Suppressor macrophage (primary cell): Measurements from ENCODE around the gene DNAH5.
A peak's percentile ranks its signal among the peaks of the same experiment; 100 is the strongest.

ENCODE experiments used
- DNase-seq, 4 experiments: peaks; one replicate each; pipeline ENCODE4 v3.0.0-alpha.2; 2020 to 2022

Gene DNAH5

DNA sequence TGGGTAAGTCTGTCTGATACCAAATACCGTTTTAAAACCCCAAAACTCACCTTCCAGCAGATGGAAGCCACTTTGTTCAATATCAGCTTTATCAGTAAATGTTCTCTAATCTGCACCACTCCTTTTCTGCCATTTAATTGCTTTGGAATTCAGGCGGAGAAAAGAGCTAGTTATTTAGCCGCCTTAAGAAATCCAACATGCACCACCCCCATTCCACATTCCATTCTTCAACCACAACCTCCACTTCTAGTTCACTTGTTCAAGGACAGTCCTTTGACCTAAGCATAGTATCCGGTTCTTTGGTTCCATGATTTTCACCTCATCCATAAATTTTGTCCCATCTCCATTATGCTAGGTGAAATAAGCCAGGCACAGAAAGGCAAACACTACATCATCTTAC lies 240.1 kb downstream of the DNAH5 start:
- DNase-seq = no peak

DNA sequence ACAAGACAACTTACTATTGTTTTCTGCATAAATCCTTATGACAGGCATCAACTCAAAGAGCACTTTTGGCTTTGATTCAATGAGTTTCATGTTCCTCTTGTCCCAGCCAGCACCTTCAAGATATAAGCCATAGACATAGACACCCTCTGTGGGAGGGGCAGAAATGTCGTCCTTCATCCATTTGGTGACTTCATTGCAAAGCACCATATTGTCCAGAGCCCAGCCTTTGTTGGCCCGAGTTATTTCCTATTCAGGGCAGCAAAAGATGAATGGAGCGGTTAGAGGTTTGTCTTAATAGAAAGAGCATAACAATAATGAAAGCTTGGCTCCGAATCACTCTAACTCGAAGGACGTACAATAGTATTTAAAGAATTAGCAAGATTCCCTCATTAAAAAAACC lies 243.9 kb downstream of the DNAH5 start:
- no peak for DNase-seq

DNA sequence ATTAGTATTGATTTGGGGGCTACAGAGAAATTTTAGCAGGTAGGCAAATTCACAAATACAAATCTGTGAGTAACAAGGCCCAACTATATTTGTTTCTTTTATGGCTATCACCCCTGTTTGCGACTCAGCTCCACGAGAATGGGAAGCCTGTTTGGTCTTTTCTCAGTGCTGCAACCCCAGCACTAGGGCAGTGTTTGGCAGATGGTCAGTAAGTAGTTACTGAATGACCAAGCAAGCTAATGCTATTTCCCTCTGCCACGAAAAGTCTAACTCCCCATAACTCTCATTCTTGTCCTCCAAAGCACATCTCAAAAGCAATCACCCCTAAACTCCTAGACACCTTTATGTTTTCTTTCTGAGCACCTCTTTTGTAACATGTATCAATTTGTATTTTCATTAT lies 245.6 kb downstream of the DNAH5 start:
- DNase-seq = no peak

DNA sequence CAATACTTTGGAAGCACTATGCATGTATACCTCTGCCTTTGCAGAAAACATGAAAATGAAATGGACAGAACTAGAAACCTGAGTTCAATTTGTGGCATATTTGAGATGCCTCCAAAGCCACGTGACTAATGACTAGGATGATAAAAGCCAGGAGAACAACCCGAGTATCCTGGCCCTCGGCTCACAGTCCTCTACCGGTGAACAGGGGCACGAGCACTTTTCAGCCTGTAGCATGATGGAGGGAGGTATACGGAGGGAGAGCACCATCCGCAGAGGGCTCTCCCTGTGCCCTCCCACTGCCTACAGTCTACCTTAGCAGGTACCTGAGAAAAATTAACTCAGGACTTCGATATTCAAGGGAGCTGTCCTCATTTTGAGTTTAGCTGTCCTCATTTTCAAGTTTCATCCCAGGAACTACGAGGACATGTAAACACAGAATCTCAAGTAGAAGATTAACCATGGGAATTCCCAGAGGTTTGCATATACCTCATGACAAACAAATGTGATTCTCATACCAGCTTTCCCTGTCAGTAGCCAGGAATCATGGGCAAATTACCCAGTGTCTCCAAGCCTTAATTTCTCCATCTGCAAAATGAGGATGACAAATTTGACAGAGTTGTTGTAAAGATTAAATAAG lies 249.3 kb downstream of the DNAH5 start:
- DNase-seq = no peak

DNA sequence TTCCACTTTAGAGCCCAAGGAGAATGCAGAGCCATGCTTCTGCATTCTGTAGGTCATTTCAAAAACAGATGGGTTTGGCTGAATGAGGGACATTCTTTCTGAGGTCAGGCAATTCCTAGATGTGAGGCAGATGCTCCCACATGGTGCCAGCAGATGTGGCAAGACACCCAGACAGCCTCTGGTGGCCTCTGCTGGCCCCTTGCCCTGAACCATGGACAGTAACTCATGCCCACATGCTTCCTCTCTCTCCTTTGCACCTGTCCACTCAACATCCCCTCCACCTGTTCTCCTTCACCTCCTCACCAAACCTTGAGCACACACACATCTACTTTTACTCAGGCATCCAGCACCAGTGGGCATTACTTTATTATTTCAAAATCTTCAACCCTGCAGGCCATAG lies 252.3 kb downstream of the DNAH5 start:
- DNase-seq = no peak

DNA sequence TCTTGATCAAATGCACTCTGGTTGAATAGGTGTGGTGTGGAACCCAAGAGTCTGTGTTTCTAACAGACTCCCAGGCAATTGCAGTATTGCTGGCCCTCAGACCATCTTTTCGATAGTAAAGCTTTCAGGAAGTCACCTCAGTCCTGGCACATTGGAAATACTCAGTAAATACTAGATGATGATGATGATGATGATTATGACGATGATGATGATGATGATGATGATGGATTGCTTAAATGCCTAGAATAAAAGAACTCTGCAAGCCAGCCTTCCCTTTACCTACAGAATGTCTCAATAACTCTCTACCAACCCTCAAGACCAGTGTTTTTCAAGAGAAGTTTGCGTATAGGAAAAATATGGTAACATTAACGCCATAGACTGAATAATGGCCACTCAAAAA lies 268.0 kb downstream of the DNAH5 start:
- no peak for DNase-seq

DNA sequence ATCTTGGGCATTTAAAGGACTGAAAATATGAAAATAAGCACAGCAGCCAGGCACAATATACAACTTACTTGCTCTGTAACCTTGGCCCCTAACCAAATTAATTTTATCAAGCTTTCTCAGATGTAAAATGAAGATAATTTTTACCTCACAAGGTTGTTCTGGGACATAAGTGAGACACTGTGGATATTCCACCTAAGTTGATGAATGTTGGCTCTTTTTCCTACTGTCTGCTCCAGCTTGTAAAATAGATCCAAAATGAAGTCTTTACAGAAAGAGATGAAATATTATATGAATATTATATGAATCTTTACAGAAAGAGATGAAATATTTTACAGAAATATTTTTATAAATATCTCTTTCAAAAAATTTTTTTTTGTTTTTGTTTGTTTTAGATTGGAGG lies 270.1 kb downstream of the DNAH5 start:
- DNase-seq = no peak

DNA sequence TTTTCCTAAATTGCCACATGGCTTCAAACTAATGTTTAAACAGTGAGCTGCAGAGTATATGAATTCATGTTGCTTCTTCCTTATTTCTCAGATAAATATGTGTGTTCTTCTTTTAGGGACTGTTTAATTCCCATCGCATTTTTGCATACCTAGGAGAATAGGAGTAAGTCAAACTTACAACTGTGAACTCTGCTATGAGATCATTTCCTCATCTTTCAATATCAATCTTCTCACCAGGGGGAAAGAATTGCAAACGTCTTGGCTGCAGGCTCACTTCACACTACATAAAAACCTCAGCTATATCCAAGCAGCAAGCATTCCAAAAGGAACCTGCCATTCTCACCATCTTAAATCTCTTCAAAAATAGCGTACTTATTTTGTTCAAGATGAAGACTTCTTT lies 271.0 kb downstream of the DNAH5 start:
- no peak for DNase-seq

DNA sequence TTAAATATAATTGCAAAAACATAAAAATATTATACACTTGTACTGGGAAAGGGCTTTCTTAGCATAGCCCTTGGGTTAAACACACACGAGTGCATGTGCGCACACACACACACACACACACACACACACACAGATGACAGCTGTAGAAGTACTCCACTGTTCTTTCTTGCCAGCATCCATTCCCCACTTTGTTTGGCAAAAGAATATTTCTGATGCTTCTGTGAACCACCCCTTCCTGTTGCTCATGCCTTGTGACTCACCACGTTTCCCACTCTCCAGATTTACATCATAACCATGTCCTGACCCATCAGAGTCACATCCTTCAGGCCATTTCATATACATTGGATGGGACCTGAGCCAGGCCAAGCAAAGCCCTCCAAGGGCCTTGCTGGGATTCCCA lies 280.1 kb downstream of the DNAH5 start:
- peak in 1 of 4 experiments; percentile 12 for DNase-seq

DNA sequence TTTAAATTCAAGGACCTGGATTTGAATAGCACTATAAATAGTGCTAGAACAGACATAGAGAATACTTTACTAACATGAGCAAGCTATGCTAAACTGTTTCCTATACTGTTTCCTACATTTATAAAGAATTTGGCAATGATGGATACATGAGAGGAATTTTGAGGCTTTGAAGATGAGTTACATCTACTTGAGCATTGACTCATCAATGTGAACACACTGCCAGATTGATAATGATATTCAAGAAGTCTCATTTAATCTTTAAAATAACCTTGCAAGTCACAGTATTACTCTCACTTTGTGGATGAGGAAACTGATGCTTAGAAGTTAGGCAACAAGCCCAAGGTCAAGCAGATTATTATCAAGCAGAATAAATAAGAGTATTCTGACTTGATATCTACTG lies 281.9 kb downstream of the DNAH5 start:
- no peak for DNase-seq

DNA sequence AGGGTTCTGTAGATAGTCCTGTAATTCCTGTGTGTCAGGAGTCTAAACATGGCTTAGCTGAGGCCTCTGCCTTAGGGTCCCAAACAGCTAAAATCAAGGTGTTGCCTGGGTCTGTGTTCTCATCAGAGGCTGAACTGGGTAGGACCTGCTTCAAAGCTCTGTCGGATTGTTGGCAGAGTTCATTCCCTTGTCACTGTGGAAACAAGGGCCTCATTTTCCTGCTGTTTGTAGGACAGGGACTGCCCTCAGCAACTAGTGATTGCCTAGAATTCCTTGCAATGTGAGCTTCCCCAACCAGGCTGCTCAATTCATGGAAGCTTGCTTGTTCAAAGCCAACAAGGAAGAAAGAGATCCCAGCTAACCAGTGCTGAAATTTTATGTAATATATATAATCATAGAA lies 283.2 kb downstream of the DNAH5 start:
- DNase-seq = no peak

DNA sequence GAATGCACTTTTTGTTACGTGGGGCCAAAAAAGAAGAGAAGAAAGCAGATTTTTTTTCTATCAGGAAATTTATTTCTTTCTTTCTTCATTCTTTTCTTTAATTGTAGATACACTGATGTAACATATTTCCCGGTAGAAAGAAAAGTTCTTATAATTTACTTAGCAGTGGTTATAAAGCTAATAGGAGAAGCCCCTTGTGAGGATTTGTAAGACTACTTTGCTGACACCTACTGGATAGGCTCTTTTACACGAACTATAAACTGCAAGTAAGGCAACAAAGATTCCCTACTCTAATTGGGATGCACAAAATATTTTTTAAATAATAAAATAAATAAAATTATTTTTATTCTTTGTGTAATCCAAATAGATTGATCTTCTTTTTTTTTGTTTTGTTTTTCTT lies 284.4 kb downstream of the DNAH5 start:
- DNase-seq = peak in 1 of 4 experiments; percentile 1

DNA sequence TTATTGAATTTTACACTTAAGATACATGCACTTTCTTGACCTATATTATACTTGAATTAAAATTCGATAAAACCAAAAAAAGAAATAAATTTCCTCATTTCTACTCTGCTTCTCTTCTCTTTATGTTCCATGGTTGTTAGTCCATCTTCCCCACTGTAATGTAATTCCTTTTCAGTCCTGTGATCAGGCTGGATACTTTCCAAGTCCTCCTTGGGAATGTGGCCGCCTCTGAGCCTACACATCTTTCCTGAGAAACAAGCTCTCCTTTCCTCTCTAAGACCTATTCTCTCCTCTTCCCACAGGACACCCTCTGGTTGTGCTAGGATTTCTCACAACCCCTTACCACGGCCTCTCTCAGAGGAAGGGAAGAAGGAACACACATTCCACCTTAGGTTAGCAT lies 285.1 kb downstream of the DNAH5 start:
- no peak for DNase-seq

DNA sequence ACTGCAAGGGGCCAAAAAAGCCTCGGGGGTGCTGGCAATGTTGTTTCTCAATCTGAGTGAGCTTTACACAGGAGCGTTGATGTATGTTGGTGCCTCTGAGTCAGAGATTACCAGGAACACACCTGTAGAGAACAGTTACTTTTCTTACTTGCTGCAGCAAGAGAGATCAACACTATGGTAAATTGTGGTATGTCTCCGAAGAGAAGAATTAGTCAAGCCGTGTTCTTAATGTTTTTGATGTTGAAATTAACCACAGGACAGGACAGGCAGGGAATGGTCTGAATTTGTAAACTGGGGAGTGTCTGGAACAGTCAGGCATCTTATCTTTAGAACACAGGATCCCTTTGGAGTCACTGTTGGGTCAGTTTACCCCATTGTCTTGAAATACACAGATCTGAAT lies 285.7 kb downstream of the DNAH5 start:
- no peak for DNase-seq

DNA sequence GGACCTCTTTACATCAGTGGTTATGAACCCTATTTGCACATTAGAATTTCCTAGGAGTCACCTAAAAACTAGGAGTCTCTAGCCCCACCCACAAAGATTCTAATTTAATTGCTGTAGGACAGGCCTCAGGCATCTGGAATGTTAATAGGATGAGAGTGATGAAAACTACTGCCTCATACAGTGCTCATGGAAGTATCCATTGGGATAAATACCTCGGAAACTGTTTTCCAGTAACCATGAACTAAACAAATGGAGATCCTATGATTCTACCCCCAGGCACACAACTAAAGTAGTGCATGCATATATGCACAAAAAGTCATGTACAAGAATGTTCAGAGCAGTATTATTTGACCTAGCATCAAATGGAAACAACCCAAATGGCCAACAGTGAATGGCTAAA lies 286.3 kb downstream of the DNAH5 start:
- DNase-seq = no peak

DNA sequence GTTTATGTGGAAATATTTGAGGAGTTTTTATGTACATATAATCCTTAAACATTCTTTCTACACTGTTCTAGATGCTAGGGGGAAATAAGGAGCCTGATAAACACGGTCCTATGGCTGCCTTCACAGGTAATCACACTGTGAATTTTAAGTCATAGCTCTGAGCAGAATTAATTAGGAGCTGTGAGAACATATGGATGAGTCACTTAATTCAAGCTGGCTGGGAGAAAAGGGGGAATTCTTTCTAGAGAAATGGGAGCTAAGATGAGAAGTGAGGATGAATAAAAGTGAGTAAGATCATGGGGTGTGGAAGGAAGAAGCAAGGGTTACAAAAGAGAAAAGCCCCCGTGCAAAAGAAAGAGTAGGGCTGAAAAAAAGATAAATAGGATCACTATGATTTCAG lies 290.8 kb downstream of the DNAH5 start:
- no peak for DNase-seq

DNA sequence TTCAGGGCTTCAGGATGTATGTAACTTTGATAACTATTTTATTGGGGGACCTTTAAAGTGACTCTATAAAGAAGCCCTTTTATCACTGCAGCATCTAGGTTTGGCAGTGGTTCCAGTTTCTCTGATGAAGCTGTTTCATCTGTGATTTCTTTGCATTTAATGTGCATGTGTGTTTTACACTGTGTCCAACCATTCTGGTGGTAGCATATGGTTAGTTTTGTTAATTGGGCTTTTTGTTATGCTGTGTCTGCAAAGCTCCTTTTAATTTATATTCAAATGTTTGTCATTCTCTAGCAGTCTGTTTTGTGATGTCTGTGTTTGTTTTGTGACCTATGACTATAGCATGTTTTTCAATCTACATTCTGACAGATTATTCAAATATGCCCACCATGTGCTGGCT lies 294.8 kb downstream of the DNAH5 start:
- DNase-seq = no peak

DNA sequence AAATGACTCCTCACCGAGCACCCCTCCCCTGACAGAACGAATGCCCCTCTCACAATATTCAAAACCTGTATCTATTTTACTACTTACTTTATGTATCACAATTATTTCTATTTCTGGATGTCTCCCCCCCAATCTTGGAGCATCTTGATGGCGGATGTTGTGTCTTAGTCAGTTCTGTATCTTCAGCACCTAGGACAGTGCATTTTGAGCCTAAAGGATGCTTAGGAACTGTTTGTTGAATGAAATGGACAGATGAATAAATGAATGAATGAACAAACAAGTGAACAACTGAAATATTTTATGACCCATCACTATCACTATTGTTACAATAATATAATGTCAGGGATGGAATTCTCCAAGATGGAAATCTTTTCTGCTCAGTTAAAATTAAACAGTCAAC lies 295.7 kb downstream of the DNAH5 start:
- DNase-seq = no peak

DNA sequence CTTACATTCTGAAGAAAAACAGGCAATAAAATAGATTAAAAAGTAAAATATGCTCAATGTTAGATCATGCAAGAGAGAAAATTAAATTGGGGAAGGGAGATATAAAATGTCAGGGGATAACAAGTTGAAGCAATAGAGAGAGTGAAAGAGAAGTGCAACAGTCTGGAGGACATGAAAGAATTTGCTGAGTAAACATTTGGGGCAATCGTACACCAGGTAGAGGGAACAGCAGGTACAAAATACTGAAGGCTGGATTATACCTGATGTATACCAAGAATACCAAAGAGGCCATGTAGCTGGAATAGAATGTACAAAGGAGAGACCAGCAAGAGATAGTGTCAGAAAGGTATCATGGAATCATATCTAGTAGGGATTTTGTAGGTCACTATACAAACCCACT lies 300.8 kb downstream of the DNAH5 start:
- no peak for DNase-seq

DNA sequence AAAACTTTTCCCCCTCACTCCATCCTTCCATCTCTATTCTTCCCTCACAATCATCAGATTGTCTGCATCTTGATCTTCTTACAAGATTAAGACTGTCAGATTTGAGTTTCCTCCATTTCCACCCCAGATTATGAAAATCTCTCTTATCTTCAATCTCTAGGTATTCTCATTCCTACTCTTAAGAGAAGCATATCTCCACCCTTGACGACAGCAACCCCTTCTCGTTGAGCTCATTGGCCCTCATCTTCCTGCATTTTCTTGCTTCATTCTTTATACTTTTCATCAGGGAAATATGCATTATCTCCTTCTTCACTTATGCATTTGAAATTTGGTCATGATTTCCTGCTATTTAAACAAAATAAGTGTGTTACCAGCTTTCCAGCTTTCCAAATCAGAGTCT lies 301.3 kb downstream of the DNAH5 start:
- DNase-seq = no peak
